Measurements from ENCODE around the gene IL2RA.
"Not testable (repeated sequence)": the region's sequence is repeated elsewhere in the genome, so short reads cannot be mapped to it uniquely, and the experiment has no call there.

The IL2RA gene

DNA sequence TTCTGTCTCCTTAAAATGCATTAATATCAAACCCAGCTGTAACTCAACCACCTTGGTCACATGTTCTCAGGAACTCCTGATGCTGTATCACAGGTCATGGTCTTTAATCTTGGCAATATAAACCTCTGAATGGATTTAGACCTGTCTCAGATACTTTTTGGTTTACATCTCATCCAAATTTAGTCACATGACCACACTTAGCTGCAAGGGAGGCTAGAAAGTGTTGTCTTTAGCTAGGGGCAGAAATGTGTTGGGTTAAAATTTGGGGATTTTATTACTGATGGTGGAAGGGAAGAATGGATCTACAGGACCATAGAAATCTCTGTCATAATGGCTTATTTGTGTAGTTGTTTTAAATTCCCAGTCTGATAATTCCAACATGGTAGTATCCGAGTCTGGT, 55.2 kb downstream of the IL2RA start:
- H3K9ac ChIP-seq (ENCODE audit: low read depth in 1 of 2, low read length in 2 of 2) = no peak overlapping the region
- no peak overlapping the region for H3K4me3 ChIP-seq (ENCODE audit: low read length in 2 of 2)
- H3K27ac ChIP-seq (ENCODE audit: low read depth in 2 of 2, low read length in 2 of 2) = no peak overlapping the region
- H3K27me3 ChIP-seq (ENCODE audit: control insufficient read depth in 2 of 2, insufficient read depth in 2 of 2, low read length in 2 of 2) = no peaks in the 10 kb centered on the region
- no peaks in the 10 kb centered on the region for H3K4me1 ChIP-seq (ENCODE audit: control insufficient read depth in 2 of 2, insufficient read depth in 2 of 2, low read length in 2 of 2)
- peaks cover 0 to 3% of the 10 kb centered on the region in 2 donors for H3K9me3 ChIP-seq (ENCODE audit: control insufficient read depth in 2 of 2, low read length in 2 of 2)
- no peaks in the 10 kb centered on the region for H3K36me3 ChIP-seq (ENCODE audit: control insufficient read depth in 2 of 2, insufficient read depth in 2 of 2, low read length in 2 of 2)

DNA sequence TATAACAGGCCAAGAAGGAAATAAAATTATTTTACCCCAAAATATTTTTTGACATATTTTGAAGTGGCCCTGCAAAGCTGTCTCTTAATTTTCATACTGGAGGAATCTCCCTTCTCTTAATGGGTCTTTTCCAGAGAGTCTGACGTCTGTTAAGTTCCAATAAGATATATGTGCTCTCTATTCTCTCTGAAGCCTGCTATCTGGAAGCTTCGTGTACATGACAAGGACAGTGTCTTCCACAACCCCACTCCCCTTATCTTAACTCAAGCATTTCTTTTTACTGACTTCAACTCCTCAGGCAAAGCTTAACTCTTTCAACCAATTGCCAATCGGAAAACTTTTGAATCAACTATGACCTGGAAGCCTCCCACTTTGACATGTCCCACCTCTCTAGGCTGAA, 55.6 kb downstream of the IL2RA start:
- H3K9ac ChIP-seq (ENCODE audit: low read depth in 1 of 2, low read length in 2 of 2) = no peak overlapping the region

DNA sequence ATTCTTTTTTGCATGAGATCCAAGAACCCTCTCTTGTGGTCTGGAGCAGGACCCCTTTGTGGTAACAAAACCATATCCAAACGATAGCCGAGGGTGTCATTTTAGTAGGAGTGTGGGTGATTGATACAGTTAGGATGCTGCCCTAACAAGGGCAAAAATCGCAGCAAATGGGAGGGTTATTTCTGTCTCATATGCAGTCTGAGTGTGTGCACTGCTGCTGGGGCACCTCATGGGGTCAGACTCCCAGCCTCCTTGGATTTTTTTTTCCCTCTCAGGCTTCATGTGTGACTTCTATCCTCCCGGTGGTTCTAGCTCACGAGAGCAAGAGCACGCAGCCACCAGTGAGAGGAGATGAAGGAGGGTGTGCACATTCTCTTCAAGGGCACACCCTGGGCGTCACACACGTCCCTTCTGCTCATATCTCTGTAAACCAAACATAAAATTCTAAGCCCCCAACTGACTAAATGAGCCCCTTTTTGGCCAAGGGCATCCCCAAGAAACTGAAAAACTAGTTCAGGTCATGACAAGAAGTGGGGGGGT, 56.2 kb downstream of the IL2RA start:
- no peaks in the 10 kb centered on the region for H3K4me1 ChIP-seq (ENCODE audit: control insufficient read depth in 2 of 2, insufficient read depth in 2 of 2, low read length in 2 of 2)
- no peaks in the 10 kb centered on the region for H3K36me3 ChIP-seq (ENCODE audit: control insufficient read depth in 2 of 2, insufficient read depth in 2 of 2, low read length in 2 of 2)
- H3K27ac ChIP-seq (ENCODE audit: low read depth in 2 of 2, low read length in 2 of 2) = no peak overlapping the region
- no peak overlapping the region for H3K9ac ChIP-seq (ENCODE audit: low read depth in 1 of 2, low read length in 2 of 2)
- no peak overlapping the region for H3K4me3 ChIP-seq (ENCODE audit: low read length in 2 of 2)
- peaks cover 0 to 3% of the 10 kb centered on the region in 2 donors for H3K9me3 ChIP-seq (ENCODE audit: control insufficient read depth in 2 of 2, low read length in 2 of 2)
- no peaks in the 10 kb centered on the region for H3K27me3 ChIP-seq (ENCODE audit: control insufficient read depth in 2 of 2, insufficient read depth in 2 of 2, low read length in 2 of 2)

More for the DNA sequence above, 55.6 kb downstream of the IL2RA start:
- no peaks in the 10 kb centered on the region for H3K36me3 ChIP-seq (ENCODE audit: control insufficient read depth in 2 of 2, insufficient read depth in 2 of 2, low read length in 2 of 2)
- H3K4me3 ChIP-seq (ENCODE audit: low read length in 2 of 2) = no peak overlapping the region
- peaks cover 0 to 3% of the 10 kb centered on the region in 2 donors for H3K9me3 ChIP-seq (ENCODE audit: control insufficient read depth in 2 of 2, low read length in 2 of 2)
- H3K27me3 ChIP-seq (ENCODE audit: control insufficient read depth in 2 of 2, insufficient read depth in 2 of 2, low read length in 2 of 2) = no peaks in the 10 kb centered on the region
- no peaks in the 10 kb centered on the region for H3K4me1 ChIP-seq (ENCODE audit: control insufficient read depth in 2 of 2, insufficient read depth in 2 of 2, low read length in 2 of 2)
- H3K27ac ChIP-seq (ENCODE audit: low read depth in 2 of 2, low read length in 2 of 2) = no peak overlapping the region

GRCh38 chr10:6005161-6005804, 56.9 kb downstream of the IL2RA start:
- not testable (repeated sequence) for H3K36me3 ChIP-seq (ENCODE audit: control insufficient read depth in 2 of 2, insufficient read depth in 2 of 2, low read length in 2 of 2); H3K9me3 ChIP-seq (ENCODE audit: control insufficient read depth in 2 of 2, low read length in 2 of 2); H3K27ac ChIP-seq (ENCODE audit: low read depth in 2 of 2, low read length in 2 of 2); H3K27me3 ChIP-seq (ENCODE audit: control insufficient read depth in 2 of 2, insufficient read depth in 2 of 2, low read length in 2 of 2); H3K4me3 ChIP-seq (ENCODE audit: low read length in 2 of 2); H3K4me1 ChIP-seq (ENCODE audit: control insufficient read depth in 2 of 2, insufficient read depth in 2 of 2, low read length in 2 of 2); H3K9ac ChIP-seq (ENCODE audit: low read depth in 1 of 2, low read length in 2 of 2)

DNA sequence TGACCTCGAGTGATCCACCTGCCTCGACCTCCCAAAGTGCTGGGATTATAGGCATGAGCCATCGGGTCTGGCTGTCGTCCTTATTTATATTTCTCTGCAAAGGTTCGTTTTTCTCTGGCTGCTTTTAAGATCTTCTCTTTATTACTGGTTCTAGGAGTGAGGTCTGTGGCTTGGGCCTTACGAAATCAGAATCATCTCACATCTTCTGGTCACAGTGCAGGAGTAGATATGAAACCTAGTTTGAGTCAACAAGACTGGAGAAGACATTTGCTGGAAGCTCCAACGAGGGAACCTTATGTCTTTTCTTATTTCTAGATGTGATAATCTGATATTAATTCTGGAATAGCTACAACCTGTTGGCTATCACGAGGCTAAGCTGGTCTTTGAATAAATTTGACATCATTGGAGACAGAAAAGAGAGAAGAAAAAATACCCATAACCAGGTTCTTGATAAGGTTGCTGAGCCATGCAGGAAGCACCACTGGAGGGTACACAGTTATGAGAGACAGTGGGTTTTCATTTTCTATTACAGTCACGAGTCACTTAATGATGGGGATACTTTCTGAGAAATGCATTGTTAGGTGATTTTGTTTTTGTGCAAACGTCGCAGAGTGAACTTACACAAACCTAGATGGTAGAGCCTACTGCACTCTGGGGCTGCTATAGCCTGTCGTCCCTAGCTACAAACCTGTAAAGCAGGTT, 59.2 kb downstream of the IL2RA start:
- Histone ChIP-seq H3K9me3 (ENCODE audit: control insufficient read depth in 2 of 2, low read length in 2 of 2) (peaks cover 0 to 3% of the 10 kb centered on the region in 2 donors), H3K4me3 (ENCODE audit: low read length in 2 of 2) (no peak overlapping the region), H3K27me3 (ENCODE audit: control insufficient read depth in 2 of 2, insufficient read depth in 2 of 2, low read length in 2 of 2) (no peaks in the 10 kb centered on the region), H3K27ac (ENCODE audit: low read depth in 2 of 2, low read length in 2 of 2) (no peak overlapping the region), H3K4me1 (ENCODE audit: control insufficient read depth in 2 of 2, insufficient read depth in 2 of 2, low read length in 2 of 2) (no peaks in the 10 kb centered on the region), H3K9ac (ENCODE audit: low read depth in 1 of 2, low read length in 2 of 2) (no peak overlapping the region), H3K36me3 (ENCODE audit: control insufficient read depth in 2 of 2, insufficient read depth in 2 of 2, low read length in 2 of 2) (no peaks in the 10 kb centered on the region)

DNA sequence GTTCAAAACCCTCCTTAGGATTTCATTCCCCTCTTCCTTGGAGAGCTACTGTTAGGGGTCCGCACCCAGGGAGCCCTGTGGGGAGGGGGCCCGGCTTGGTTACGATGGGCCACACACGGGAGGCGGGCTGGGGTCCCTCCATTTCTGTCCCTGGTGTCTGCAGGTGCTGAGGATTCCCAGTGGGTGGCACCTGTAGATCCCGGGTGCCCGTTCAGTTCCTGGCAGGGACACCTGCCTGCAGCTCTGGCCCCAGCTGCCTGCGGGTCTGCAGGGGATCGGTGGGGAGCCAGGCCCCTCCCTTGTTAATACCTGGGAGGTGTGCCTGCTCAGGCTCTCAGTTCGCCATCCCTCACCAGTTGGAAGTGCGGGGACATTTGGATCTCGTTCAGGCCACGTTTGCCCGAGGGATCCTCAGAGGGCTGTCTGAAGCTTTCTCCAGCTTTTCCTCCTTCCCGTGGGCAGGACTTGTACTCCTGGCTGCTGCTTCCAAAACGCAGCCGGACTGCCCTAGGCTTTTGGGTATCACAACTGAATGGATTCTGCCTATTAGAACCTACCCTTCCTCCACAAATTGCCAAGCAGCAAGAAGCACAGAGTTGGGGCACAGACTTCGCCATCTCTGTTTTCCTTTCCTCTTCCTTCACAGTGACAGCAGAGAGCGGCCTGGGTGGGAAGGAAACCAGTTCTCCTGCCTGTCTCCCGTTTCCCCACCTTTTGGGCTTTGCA, 62.6 kb downstream of the IL2RA start:
- no peak overlapping the region for H3K9ac ChIP-seq (ENCODE audit: low read depth in 1 of 2, low read length in 2 of 2)
- H3K4me1 ChIP-seq (ENCODE audit: control insufficient read depth in 2 of 2, insufficient read depth in 2 of 2, low read length in 2 of 2) = no peaks in the 10 kb centered on the region
- no peak overlapping the region for H3K27ac ChIP-seq (ENCODE audit: low read depth in 2 of 2, low read length in 2 of 2)
- H3K9me3 ChIP-seq (ENCODE audit: control insufficient read depth in 2 of 2, low read length in 2 of 2) = no peaks in the 10 kb centered on the region
- no peaks in the 10 kb centered on the region for H3K27me3 ChIP-seq (ENCODE audit: control insufficient read depth in 2 of 2, insufficient read depth in 2 of 2, low read length in 2 of 2)
- H3K4me3 ChIP-seq (ENCODE audit: low read length in 2 of 2) = no peak overlapping the region
- H3K36me3 ChIP-seq (ENCODE audit: control insufficient read depth in 2 of 2, insufficient read depth in 2 of 2, low read length in 2 of 2) = no peaks in the 10 kb centered on the region

GRCh38 chr10:5996696-5997095, 65.5 kb downstream of the IL2RA start:
- Histone ChIP-seq H3K4me3 (ENCODE audit: low read length in 2 of 2) (no peak overlapping the region), H3K27ac (ENCODE audit: low read depth in 2 of 2, low read length in 2 of 2) (no peak overlapping the region), H3K27me3 (ENCODE audit: control insufficient read depth in 2 of 2, insufficient read depth in 2 of 2, low read length in 2 of 2) (no peaks in the 10 kb centered on the region), H3K9me3 (ENCODE audit: control insufficient read depth in 2 of 2, low read length in 2 of 2) (no peaks in the 10 kb centered on the region), H3K4me1 (ENCODE audit: control insufficient read depth in 2 of 2, insufficient read depth in 2 of 2, low read length in 2 of 2) (no peaks in the 10 kb centered on the region), H3K36me3 (ENCODE audit: control insufficient read depth in 2 of 2, insufficient read depth in 2 of 2, low read length in 2 of 2) (no peaks in the 10 kb centered on the region), H3K9ac (ENCODE audit: low read depth in 1 of 2, low read length in 2 of 2) (no peak overlapping the region)

DNA sequence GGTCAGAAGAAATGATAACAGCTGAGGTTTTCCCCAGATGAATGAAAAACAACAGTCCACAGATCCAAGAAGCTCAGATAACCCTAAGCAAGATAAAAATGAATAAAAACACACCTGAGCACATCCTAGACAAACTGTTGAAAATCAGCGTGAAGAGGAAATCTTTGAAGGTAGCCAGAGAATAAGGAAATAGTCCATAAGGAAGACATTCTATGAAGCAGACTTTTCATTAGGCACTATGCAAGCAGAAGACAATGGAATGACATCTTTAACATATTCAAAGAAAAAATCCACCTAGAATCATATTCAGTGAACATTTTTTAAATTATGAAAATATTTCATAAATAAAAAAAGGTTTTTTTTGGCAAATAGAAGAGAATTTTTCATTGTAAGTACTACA, 69.8 kb downstream of the IL2RA start:
- no peaks in the 10 kb centered on the region for H3K27me3 ChIP-seq (ENCODE audit: control insufficient read depth in 2 of 2, insufficient read depth in 2 of 2, low read length in 2 of 2)
- no peak overlapping the region for H3K4me3 ChIP-seq (ENCODE audit: low read length in 2 of 2)
- H3K9ac ChIP-seq (ENCODE audit: low read depth in 1 of 2, low read length in 2 of 2) = no peak overlapping the region
- H3K4me1 ChIP-seq (ENCODE audit: control insufficient read depth in 2 of 2, insufficient read depth in 2 of 2, low read length in 2 of 2) = peaks cover 4 to 8% of the 10 kb centered on the region in 2 donors
- no peak overlapping the region for H3K27ac ChIP-seq (ENCODE audit: low read depth in 2 of 2, low read length in 2 of 2)
- H3K9me3 ChIP-seq (ENCODE audit: control insufficient read depth in 2 of 2, low read length in 2 of 2) = no peaks in the 10 kb centered on the region
- no peaks in the 10 kb centered on the region for H3K36me3 ChIP-seq (ENCODE audit: control insufficient read depth in 2 of 2, insufficient read depth in 2 of 2, low read length in 2 of 2)

DNA sequence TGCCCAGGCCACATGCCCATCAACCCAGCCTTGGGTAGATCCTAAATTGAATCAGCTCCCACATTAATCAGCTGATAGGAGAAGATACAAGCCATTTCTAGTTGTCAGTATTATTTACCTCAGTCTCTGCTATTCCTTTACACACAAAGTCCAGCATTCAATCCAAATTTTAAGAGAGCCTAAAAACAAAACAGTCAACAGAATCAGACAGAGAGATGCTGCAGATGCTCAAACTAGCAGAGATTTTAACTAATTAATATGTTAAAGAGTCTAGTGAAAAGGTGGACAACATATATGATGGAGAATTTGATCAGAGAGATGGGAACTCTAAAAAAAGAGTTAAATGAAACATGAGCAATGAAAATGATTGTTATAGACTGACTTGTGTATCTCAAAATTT, 70.5 kb downstream of the IL2RA start:
- Histone ChIP-seq H3K27ac (ENCODE audit: low read depth in 2 of 2, low read length in 2 of 2) (no peak overlapping the region), H3K4me3 (ENCODE audit: low read length in 2 of 2) (no peak overlapping the region), H3K9me3 (ENCODE audit: control insufficient read depth in 2 of 2, low read length in 2 of 2) (no peaks in the 10 kb centered on the region), H3K4me1 (ENCODE audit: control insufficient read depth in 2 of 2, insufficient read depth in 2 of 2, low read length in 2 of 2) (peaks cover 7 to 8% of the 10 kb centered on the region in 2 donors), H3K36me3 (ENCODE audit: control insufficient read depth in 2 of 2, insufficient read depth in 2 of 2, low read length in 2 of 2) (no peaks in the 10 kb centered on the region), H3K9ac (ENCODE audit: low read depth in 1 of 2, low read length in 2 of 2) (no peak overlapping the region), H3K27me3 (ENCODE audit: control insufficient read depth in 2 of 2, insufficient read depth in 2 of 2, low read length in 2 of 2) (no peaks in the 10 kb centered on the region)

GRCh38 chr10:5989756-5990155, 72.4 kb downstream of the IL2RA start:
- H3K9me3 ChIP-seq (ENCODE audit: control insufficient read depth in 2 of 2, low read length in 2 of 2) = no peaks in the 10 kb centered on the region
- H3K27me3 ChIP-seq (ENCODE audit: control insufficient read depth in 2 of 2, insufficient read depth in 2 of 2, low read length in 2 of 2) = no peaks in the 10 kb centered on the region
- H3K4me3 ChIP-seq (ENCODE audit: low read length in 2 of 2) = no peak overlapping the region
- H3K27ac ChIP-seq (ENCODE audit: low read depth in 2 of 2, low read length in 2 of 2) = peak overlapping the region in 1 of 2 donors; percentile 37
- H3K36me3 ChIP-seq (ENCODE audit: control insufficient read depth in 2 of 2, insufficient read depth in 2 of 2, low read length in 2 of 2) = no peaks in the 10 kb centered on the region
- no peak overlapping the region for H3K9ac ChIP-seq (ENCODE audit: low read depth in 1 of 2, low read length in 2 of 2)
- peaks cover 7 to 8% of the 10 kb centered on the region in 2 donors for H3K4me1 ChIP-seq (ENCODE audit: control insufficient read depth in 2 of 2, insufficient read depth in 2 of 2, low read length in 2 of 2)

Data from mucosa of rectum (tissue), 2 donors.